GM12878 (cell line): ENCODE results near the gene SCAI.

Source experiments
- CREM ChIP-seq: IDR thresholded peaks from 2 replicates; pipeline ENCODE4 v1.6.1; 2014; ENCODE audit warnings: antibody characterized with exemption, low read depth
- EP300 ChIP-seq, 2 experiments: fragments of 150-350 bp in 1 of 2; IDR thresholded peaks; 2 replicates each; pipeline ENCODE4 v1.6.1; 2011 to 2012; ENCODE audit warnings: low read depth in 2 of 2, low read length in 2 of 2, borderline replicate concordance in 1 of 2, improper control_type of control experiment in 1 of 2, inconsistent platforms in 1 of 2; ENCODE audit not compliant: control insufficient read depth in 1 of 2
- NR2C2 ChIP-seq: IDR thresholded peaks from 2 replicates; pipeline ENCODE4 v1.6.1; 2011; ENCODE audit warnings: borderline replicate concordance, low read depth; ENCODE audit not compliant: control insufficient read depth, insufficient read length
- RCOR1 ChIP-seq: conservative IDR thresholded peaks from 2 replicates; pipeline ENCODE4 v1.6.1; 2012; ENCODE audit warnings: low read depth, low read length, improper control_type of control experiment
- USF2 ChIP-seq: IDR thresholded peaks from 2 replicates; pipeline ENCODE4 v1.6.1; 2011; ENCODE audit warnings: low read depth, low read length, improper control_type of control experiment, borderline replicate concordance
- TF ChIP-seq, protein P1 (sequence below), 3 experiments: IDR thresholded peaks in 2 of 3; conservative IDR thresholded peaks in 1 of 3; 2 replicates each; pipeline ENCODE4 v1.5.1; 2011; ENCODE audit warnings: low read depth in 3 of 3, low read length in 3 of 3, mild to moderate bottlenecking in 3 of 3, control low read depth in 2 of 3, moderate library complexity in 2 of 3, inconsistent platforms in 1 of 3, mixed read lengths in 1 of 3; ENCODE audit not compliant: control insufficient read depth in 2 of 3, insufficient read depth in 1 of 3; ENCODE audit errors: extremely low read depth in 1 of 3

GRCh38 chr9:124980431-124980830 lies 162.9 kb downstream of the SCAI start:
- TF ChIP-seq USF2: no peak
- no peak for TF ChIP-seq EP300 (IDR thresholded peaks at IDR 0.05; ENCODE audit: borderline replicate concordance in 1 of 2, control insufficient read depth in 1 of 2, low read depth in 2 of 2, low read length in 2 of 2)
- no peak for TF ChIP-seq CREM
- TF ChIP-seq RCOR1: no peak
- TF ChIP-seq, protein P1, sequence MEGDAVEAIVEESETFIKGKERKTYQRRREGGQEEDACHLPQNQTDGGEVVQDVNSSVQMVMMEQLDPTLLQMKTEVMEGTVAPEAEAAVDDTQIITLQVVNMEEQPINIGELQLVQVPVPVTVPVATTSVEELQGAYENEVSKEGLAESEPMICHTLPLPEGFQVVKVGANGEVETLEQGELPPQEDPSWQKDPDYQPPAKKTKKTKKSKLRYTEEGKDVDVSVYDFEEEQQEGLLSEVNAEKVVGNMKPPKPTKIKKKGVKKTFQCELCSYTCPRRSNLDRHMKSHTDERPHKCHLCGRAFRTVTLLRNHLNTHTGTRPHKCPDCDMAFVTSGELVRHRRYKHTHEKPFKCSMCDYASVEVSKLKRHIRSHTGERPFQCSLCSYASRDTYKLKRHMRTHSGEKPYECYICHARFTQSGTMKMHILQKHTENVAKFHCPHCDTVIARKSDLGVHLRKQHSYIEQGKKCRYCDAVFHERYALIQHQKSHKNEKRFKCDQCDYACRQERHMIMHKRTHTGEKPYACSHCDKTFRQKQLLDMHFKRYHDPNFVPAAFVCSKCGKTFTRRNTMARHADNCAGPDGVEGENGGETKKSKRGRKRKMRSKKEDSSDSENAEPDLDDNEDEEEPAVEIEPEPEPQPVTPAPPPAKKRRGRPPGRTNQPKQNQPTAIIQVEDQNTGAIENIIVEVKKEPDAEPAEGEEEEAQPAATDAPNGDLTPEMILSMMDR (IDR thresholded peaks at IDR 0.05 in 2 of 3, conservative IDR thresholded peaks at IDR 0.05 in 1 of 3; ENCODE audit: control insufficient read depth in 2 of 3, extremely low read depth in 1 of 3, insufficient read depth in 1 of 3, low read depth in 3 of 3, low read length in 3 of 3): no peak
- no peak for TF ChIP-seq NR2C2
